ENCODE measurements around the gene HACE1.

HACE1 gene

DNA sequence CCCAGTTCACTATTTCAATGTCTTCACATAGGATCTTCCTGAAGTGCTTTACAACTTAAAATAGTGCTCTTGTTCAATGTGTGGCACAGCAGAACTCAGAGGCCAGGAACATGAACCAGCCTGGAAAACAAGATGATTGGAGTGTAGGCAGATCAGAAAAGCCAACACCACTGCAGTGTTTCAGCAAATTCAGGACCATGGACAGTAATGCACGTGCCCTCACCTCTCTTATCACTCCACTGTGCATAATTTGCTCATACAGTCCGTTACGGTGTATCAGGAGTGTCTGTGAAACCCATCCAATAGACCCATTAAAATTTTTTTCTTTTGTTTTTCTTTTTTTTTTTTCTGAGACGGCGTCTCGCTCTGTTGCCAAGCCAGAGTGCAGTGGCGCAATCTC, 27.6 kb upstream of the HACE1 start:
- Histone ChIP-seq H3F3A (ENCODE audit: control insufficient read depth, insufficient read depth) (no peaks in the 10 kb centered on the region), H3K27ac (ENCODE audit: low read depth, low read length) (no peak overlapping the region), H3K79me2 (ENCODE audit: control insufficient read depth, low read length) (no peaks in the 10 kb centered on the region), H3K4me1 (ENCODE audit: control insufficient read depth, low read length) (no peaks in the 10 kb centered on the region), H3K4me2 (ENCODE audit: low read length) (no peak overlapping the region), H3K27me3 (ENCODE audit: control insufficient read depth, low read length) (no peaks in the 10 kb centered on the region), H3K36me3 (ENCODE audit: control insufficient read depth, low read length) (no peaks in the 10 kb centered on the region), H4K20me1 (ENCODE audit: control insufficient read depth, insufficient read depth, low read depth, low read length) (no peaks in the 10 kb centered on the region), H3K9me2 (replicated peaks; ENCODE audit: control insufficient read depth, low read length) (no peaks in the 10 kb centered on the region), H3K9me3 (ENCODE audit: control insufficient read depth, insufficient read depth, low read length) (no peaks in the 10 kb centered on the region), H3K4me3 (ENCODE audit: low read length) (no peak overlapping the region)
- TF ChIP-seq, protein P1, sequence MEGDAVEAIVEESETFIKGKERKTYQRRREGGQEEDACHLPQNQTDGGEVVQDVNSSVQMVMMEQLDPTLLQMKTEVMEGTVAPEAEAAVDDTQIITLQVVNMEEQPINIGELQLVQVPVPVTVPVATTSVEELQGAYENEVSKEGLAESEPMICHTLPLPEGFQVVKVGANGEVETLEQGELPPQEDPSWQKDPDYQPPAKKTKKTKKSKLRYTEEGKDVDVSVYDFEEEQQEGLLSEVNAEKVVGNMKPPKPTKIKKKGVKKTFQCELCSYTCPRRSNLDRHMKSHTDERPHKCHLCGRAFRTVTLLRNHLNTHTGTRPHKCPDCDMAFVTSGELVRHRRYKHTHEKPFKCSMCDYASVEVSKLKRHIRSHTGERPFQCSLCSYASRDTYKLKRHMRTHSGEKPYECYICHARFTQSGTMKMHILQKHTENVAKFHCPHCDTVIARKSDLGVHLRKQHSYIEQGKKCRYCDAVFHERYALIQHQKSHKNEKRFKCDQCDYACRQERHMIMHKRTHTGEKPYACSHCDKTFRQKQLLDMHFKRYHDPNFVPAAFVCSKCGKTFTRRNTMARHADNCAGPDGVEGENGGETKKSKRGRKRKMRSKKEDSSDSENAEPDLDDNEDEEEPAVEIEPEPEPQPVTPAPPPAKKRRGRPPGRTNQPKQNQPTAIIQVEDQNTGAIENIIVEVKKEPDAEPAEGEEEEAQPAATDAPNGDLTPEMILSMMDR (IDR thresholded peaks at IDR 0.05; ENCODE audit: low read depth, low read length, poor library complexity, severe bottlenecking), result no peak
- no peak for TF ChIP-seq EZH2phosphoT487 (IDR thresholded peaks at IDR 0.05; ENCODE audit: borderline replicate concordance, low read length)

- Histone ChIP-seq H3K36me3 (ENCODE audit: control insufficient read depth, low read length) (no peaks in the 10 kb centered on the region), H3K79me2 (ENCODE audit: control insufficient read depth, low read length) (no peaks in the 10 kb centered on the region), H3K9me3 (ENCODE audit: control insufficient read depth, insufficient read depth, low read length) (no peaks in the 10 kb centered on the region), H3K27me3 (ENCODE audit: control insufficient read depth, low read length) (no peaks in the 10 kb centered on the region), H3F3A (ENCODE audit: control insufficient read depth, insufficient read depth) (no peaks in the 10 kb centered on the region), H3K4me3 (ENCODE audit: low read length) (no peak overlapping the region), H3K4me1 (ENCODE audit: control insufficient read depth, low read length) (no peaks in the 10 kb centered on the region), H3K9me2 (replicated peaks; ENCODE audit: control insufficient read depth, low read length) (no peaks in the 10 kb centered on the region), H4K20me1 (ENCODE audit: control insufficient read depth, insufficient read depth, low read depth, low read length) (no peaks in the 10 kb centered on the region), H3K4me2 (ENCODE audit: low read length) (no peak overlapping the region), H3K27ac (ENCODE audit: low read depth, low read length) (no peak overlapping the region)
- no peak for TF ChIP-seq EZH2phosphoT487 (IDR thresholded peaks at IDR 0.05; ENCODE audit: borderline replicate concordance, low read length)
- TF ChIP-seq, protein P1 (IDR thresholded peaks at IDR 0.05; ENCODE audit: low read depth, low read length, poor library complexity, severe bottlenecking), result no peak
These were observed 25.9 kb upstream of the HACE1 start for GRCh38 chr6:104885518-104886043.

DNA sequence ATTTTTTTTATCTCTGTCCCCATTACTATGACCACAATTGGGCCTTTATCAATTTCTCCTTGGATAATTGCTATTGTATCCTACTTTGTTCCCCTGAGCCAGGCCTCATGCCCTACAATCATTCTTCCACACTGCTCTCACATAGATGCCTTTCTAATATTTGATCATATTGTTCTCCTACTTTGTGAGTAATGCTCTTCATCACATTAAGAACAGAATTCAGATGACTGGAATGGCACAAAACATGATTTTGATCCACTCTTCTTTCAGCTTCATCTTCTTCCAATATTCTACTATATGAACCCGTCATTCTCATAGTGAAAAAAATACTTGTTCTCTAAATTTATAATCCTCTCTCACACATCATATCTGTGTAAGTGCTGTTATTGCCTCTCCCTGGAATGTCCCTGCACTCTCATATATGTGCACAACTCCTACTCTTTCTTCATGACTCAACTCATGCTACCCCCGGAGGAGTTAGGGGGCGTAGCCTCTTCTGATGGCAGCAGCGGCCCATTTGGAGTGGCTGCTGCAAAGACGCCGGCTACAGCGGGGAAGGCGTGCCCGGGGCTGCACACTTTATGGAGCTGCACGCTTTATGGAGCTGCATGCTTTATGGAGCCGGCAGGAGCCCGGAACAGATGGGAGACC, 25.3 kb upstream of the HACE1 start:
- Histone ChIP-seq H3K79me2 (ENCODE audit: control insufficient read depth, low read length) (no peaks in the 10 kb centered on the region), H3K27me3 (ENCODE audit: control insufficient read depth, low read length) (no peaks in the 10 kb centered on the region), H3K4me1 (ENCODE audit: control insufficient read depth, low read length) (no peaks in the 10 kb centered on the region), H4K20me1 (ENCODE audit: control insufficient read depth, insufficient read depth, low read depth, low read length) (no peaks in the 10 kb centered on the region), H3K9me3 (ENCODE audit: control insufficient read depth, insufficient read depth, low read length) (no peaks in the 10 kb centered on the region), H3K36me3 (ENCODE audit: control insufficient read depth, low read length) (no peaks in the 10 kb centered on the region), H3K4me2 (ENCODE audit: low read length) (no peak overlapping the region), H3K9me2 (replicated peaks; ENCODE audit: control insufficient read depth, low read length) (no peaks in the 10 kb centered on the region), H3F3A (ENCODE audit: control insufficient read depth, insufficient read depth) (no peaks in the 10 kb centered on the region), H3K27ac (ENCODE audit: low read depth, low read length) (no peak overlapping the region), H3K4me3 (ENCODE audit: low read length) (no peak overlapping the region)
- TF ChIP-seq, protein P1 (IDR thresholded peaks at IDR 0.05; ENCODE audit: low read depth, low read length, poor library complexity, severe bottlenecking), result no peak
- TF ChIP-seq EZH2phosphoT487 (IDR thresholded peaks at IDR 0.05; ENCODE audit: borderline replicate concordance, low read length), result no peak
